ENCODE data around the gene OR52N1. TPM values are rescaled to one million over a fixed set of nuclear protein-coding genes. Genes with fewer than 3 reads are reported as not detected.

OR52N1 gene
- total RNA-seq (not detected), polyA plus RNA-seq (ENCODE audit: insufficient read length in 2 of 2) (not detected)
- long read RNA-seq, donor 1 = 0 reads
- long read RNA-seq, donor 2 = 0 reads
- long read RNA-seq, donor 3 = 0 reads
- long read RNA-seq, donor 4 = 0 reads

GRCh38 chr11:5791165-5791564 lies at the start of gene OR52N1:
Gene OR52N1, minus strand, starts transcription at chr11:5791265. Its CDS starts 2,449 bp downstream, at chr11:5788816.
- DNase-seq (ENCODE audit: low read depth in 4 of 6, low spot score in 6 of 6) = no peak
- no peaks in the 10 kb centered on the region for H3K36me3 ChIP-seq (ENCODE audit: control insufficient read depth, insufficient read depth, low read length)
- no peaks in the 10 kb centered on the region for H3K27me3 ChIP-seq (ENCODE audit: control insufficient read depth, insufficient read depth, low read length)
- H3K4me1 ChIP-seq (ENCODE audit: control insufficient read depth, insufficient read depth, low read length) = no peaks in the 10 kb centered on the region
- no peak within 1 kb of the TSS for H3K27ac ChIP-seq (ENCODE audit: low read depth, low read length)
- no peak within 1 kb of the TSS for H3K4me3 ChIP-seq (ENCODE audit: low read depth, low read length)
- 88% methylated on average over 2 of the region's 3 CpGs for WGBS (ENCODE audit: insufficient coverage)
- no peaks in the 10 kb centered on the region for H3K9me3 ChIP-seq (ENCODE audit: control insufficient read depth, insufficient read depth, low read length)

- Histone ChIP-seq H3K27ac (ENCODE audit: low read depth, low read length) (no peak overlapping the region), H3K9me3 (ENCODE audit: control insufficient read depth, insufficient read depth, low read length) (no peaks in the 10 kb centered on the region), H3K4me1 (ENCODE audit: control insufficient read depth, insufficient read depth, low read length) (no peaks in the 10 kb centered on the region), H3K27me3 (ENCODE audit: control insufficient read depth, insufficient read depth, low read length) (no peaks in the 10 kb centered on the region), H3K36me3 (ENCODE audit: control insufficient read depth, insufficient read depth, low read length) (no peaks in the 10 kb centered on the region), H3K4me3 (ENCODE audit: low read depth, low read length) (no peak overlapping the region)
- no CpG with 5 or more reads among the region's 2 CpGs for WGBS (ENCODE audit: insufficient coverage)
- no peak for DNase-seq (ENCODE audit: low read depth in 4 of 6, low spot score in 6 of 6)
Measured at GRCh38 chr11:5837695-5838094, 46.6 kb upstream of the OR52N1 start.

- DNase-seq (ENCODE audit: low read depth in 4 of 6, low spot score in 6 of 6) = peak in 1 of 6 donors; percentile 68
- Histone ChIP-seq H3K27ac (ENCODE audit: low read depth, low read length) (no peak overlapping the region), H3K9me3 (ENCODE audit: control insufficient read depth, insufficient read depth, low read length) (no peaks in the 10 kb centered on the region), H3K4me1 (ENCODE audit: control insufficient read depth, insufficient read depth, low read length) (no peaks in the 10 kb centered on the region), H3K36me3 (ENCODE audit: control insufficient read depth, insufficient read depth, low read length) (no peaks in the 10 kb centered on the region), H3K4me3 (ENCODE audit: low read depth, low read length) (no peak overlapping the region), H3K27me3 (ENCODE audit: control insufficient read depth, insufficient read depth, low read length) (no peaks in the 10 kb centered on the region)
- WGBS (ENCODE audit: insufficient coverage) = no CpG with 5 or more reads among the region's 2 CpGs
Measured at GRCh38 chr11:5833446-5833845, 42.4 kb upstream of the OR52N1 start.

- Histone ChIP-seq H3K4me3 (ENCODE audit: low read depth, low read length) (no peak overlapping the region), H3K36me3 (ENCODE audit: control insufficient read depth, insufficient read depth, low read length) (no peaks in the 10 kb centered on the region), H3K27ac (ENCODE audit: low read depth, low read length) (no peak overlapping the region), H3K27me3 (ENCODE audit: control insufficient read depth, insufficient read depth, low read length) (no peaks in the 10 kb centered on the region), H3K4me1 (ENCODE audit: control insufficient read depth, insufficient read depth, low read length) (no peaks in the 10 kb centered on the region), H3K9me3 (ENCODE audit: control insufficient read depth, insufficient read depth, low read length) (no peaks in the 10 kb centered on the region)
- 76% methylated on average over 4 of the region's 6 CpGs for WGBS (ENCODE audit: insufficient coverage)
- DNase-seq (ENCODE audit: low read depth in 4 of 6, low spot score in 6 of 6) = no peak
Measured at GRCh38 chr11:5831196-5831829, 40.2 kb upstream of the OR52N1 start.

- WGBS (ENCODE audit: insufficient coverage) = no CpG with 5 or more reads among the region's 1 CpG
- Histone ChIP-seq H3K27ac (ENCODE audit: low read depth, low read length) (no peak overlapping the region), H3K27me3 (ENCODE audit: control insufficient read depth, insufficient read depth, low read length) (no peaks in the 10 kb centered on the region), H3K4me3 (ENCODE audit: low read depth, low read length) (no peak overlapping the region), H3K9me3 (ENCODE audit: control insufficient read depth, insufficient read depth, low read length) (no peaks in the 10 kb centered on the region), H3K4me1 (ENCODE audit: control insufficient read depth, insufficient read depth, low read length) (no peaks in the 10 kb centered on the region), H3K36me3 (ENCODE audit: control insufficient read depth, insufficient read depth, low read length) (no peaks in the 10 kb centered on the region)
- DNase-seq (ENCODE audit: low read depth in 4 of 6, low spot score in 6 of 6) = no peak
Measured at GRCh38 chr11:5818245-5818886, 27.3 kb upstream of the OR52N1 start.

GRCh38 chr11:5815534-5815933 lies 24.5 kb upstream of the OR52N1 start:
- H3K27ac ChIP-seq (ENCODE audit: low read depth, low read length) = no peak overlapping the region
- no peaks in the 10 kb centered on the region for H3K4me1 ChIP-seq (ENCODE audit: control insufficient read depth, insufficient read depth, low read length)
- WGBS (ENCODE audit: insufficient coverage) = no CpG with 5 or more reads among the region's 4 CpGs
- no peaks in the 10 kb centered on the region for H3K36me3 ChIP-seq (ENCODE audit: control insufficient read depth, insufficient read depth, low read length)
- no peak for DNase-seq (ENCODE audit: low read depth in 4 of 6, low spot score in 6 of 6)
- H3K27me3 ChIP-seq (ENCODE audit: control insufficient read depth, insufficient read depth, low read length) = no peaks in the 10 kb centered on the region
- H3K4me3 ChIP-seq (ENCODE audit: low read depth, low read length) = no peak overlapping the region
- H3K9me3 ChIP-seq (ENCODE audit: control insufficient read depth, insufficient read depth, low read length) = no peaks in the 10 kb centered on the region

- 96% methylated on average over 2 of the region's 6 CpGs for WGBS (ENCODE audit: insufficient coverage)
- no peaks in the 10 kb centered on the region for H3K9me3 ChIP-seq (ENCODE audit: control insufficient read depth, insufficient read depth, low read length)
Measured at GRCh38 chr11:5809905-5810795, 19.1 kb upstream of the OR52N1 start.

GRCh38 chr11:5809122-5809519 lies 18.1 kb upstream of the OR52N1 start:
- Histone ChIP-seq H3K4me3 (ENCODE audit: low read depth, low read length) (peak overlapping the region; percentile 45), H3K9me3 (ENCODE audit: control insufficient read depth, insufficient read depth, low read length) (no peaks in the 10 kb centered on the region), H3K27ac (ENCODE audit: low read depth, low read length) (no peak overlapping the region), H3K4me1 (ENCODE audit: control insufficient read depth, insufficient read depth, low read length) (peaks cover 6% of the 10 kb centered on the region), H3K27me3 (ENCODE audit: control insufficient read depth, insufficient read depth, low read length) (no peaks in the 10 kb centered on the region), H3K36me3 (ENCODE audit: control insufficient read depth, insufficient read depth, low read length) (no peaks in the 10 kb centered on the region)
- DNase-seq (ENCODE audit: low read depth in 4 of 6, low spot score in 6 of 6) = no peak
- WGBS (ENCODE audit: insufficient coverage) = 71% methylated on average over 3 of the region's 5 CpGs

More at GRCh38 chr11:5809905-5810795, 19.1 kb upstream of the OR52N1 start:
- no peaks in the 10 kb centered on the region for H3K27me3 ChIP-seq (ENCODE audit: control insufficient read depth, insufficient read depth, low read length)
- no peak overlapping the region for H3K27ac ChIP-seq (ENCODE audit: low read depth, low read length)
- no peaks in the 10 kb centered on the region for H3K36me3 ChIP-seq (ENCODE audit: control insufficient read depth, insufficient read depth, low read length)
- no peak overlapping the region for H3K4me3 ChIP-seq (ENCODE audit: low read depth, low read length)
- no peak for DNase-seq (ENCODE audit: low read depth in 4 of 6, low spot score in 6 of 6)
- peaks cover 6% of the 10 kb centered on the region for H3K4me1 ChIP-seq (ENCODE audit: control insufficient read depth, insufficient read depth, low read length)

- Histone ChIP-seq H3K4me3 (ENCODE audit: low read depth, low read length) (peak within 1 kb of the TSS; percentile 45), H3K9me3 (ENCODE audit: control insufficient read depth, insufficient read depth, low read length) (no peaks in the 10 kb centered on the region), H3K27ac (ENCODE audit: low read depth, low read length) (no peak within 1 kb of the TSS), H3K4me1 (ENCODE audit: control insufficient read depth, insufficient read depth, low read length) (peaks cover 6% of the 10 kb centered on the region), H3K27me3 (ENCODE audit: control insufficient read depth, insufficient read depth, low read length) (no peaks in the 10 kb centered on the region), H3K36me3 (ENCODE audit: control insufficient read depth, insufficient read depth, low read length) (no peaks in the 10 kb centered on the region)
- WGBS (ENCODE audit: insufficient coverage) = 5% methylated on average over 20 of the region's 24 CpGs
- peak; percentile 33 to 92 (median 66) for DNase-seq (ENCODE audit: low read depth in 4 of 6, low spot score in 6 of 6)
Measured at GRCh38 chr11:5808500-5809121, 17.5 kb upstream of the OR52N1 start, which contains the start of gene OR52N2. Gene OR52N2, plus strand, starts transcription at chr11:5808924. Its CDS starts 11,412 bp downstream, at chr11:5820336.

All from spinal cord (tissue), 10 donors.